ENCODE data around the gene LIPC. TPM values are rescaled to one million over a fixed set of nuclear protein-coding genes. Genes with fewer than 3 reads are reported as not detected.

The LIPC gene
- total RNA-seq, 6 experiments from 2014 or later, result 31.1 to 213 (median 86.1) TPM

- Histone ChIP-seq H3K9me3 (no peaks in the 10 kb centered on the region), H3K36me3 (no peaks in the 10 kb centered on the region), H3K4me3 (no peak overlapping the region), H3K4me1 (peaks cover 0 to 62% (median 23%) of the 10 kb centered on the region in 4 donors), H3K27ac (no peak overlapping the region), H3K27me3 (no peaks in the 10 kb centered on the region)
- 72% methylated on average over 4 of the region's 4 CpGs for WGBS (ENCODE audit: insufficient coverage, low coverage, low lambda C conversion rate, missing lambda C conversion rate)
- DNase-seq (no peak), ATAC-seq (no peak)
- intact Hi-C loops (cut with DNase I), result no loop called here
- TF ChIP-seq POLR2A (IDR thresholded peaks at IDR 0.05), result no peak
- no peak for TF ChIP-seq CTCF (IDR thresholded peaks at IDR 0.05)
Measured at GRCh38 chr15:58472221-58472620, 40.4 kb downstream of the LIPC start.

- intact Hi-C loops (cut with DNase I), result no loop called here
- TF ChIP-seq CTCF (IDR thresholded peaks at IDR 0.05) (no peak), POLR2A (IDR thresholded peaks at IDR 0.05) (no peak)
- H3K9me3 ChIP-seq, result no peaks in the 10 kb centered on the region
- no peak for ATAC-seq
- H3K36me3 ChIP-seq, result no peaks in the 10 kb centered on the region
- WGBS (ENCODE audit: insufficient coverage, low coverage, low lambda C conversion rate, missing lambda C conversion rate), result 61% methylated on average over 6 of the region's 8 CpGs
- peaks cover 0 to 67% (median 26%) of the 10 kb centered on the region in 4 donors for H3K4me1 ChIP-seq
- DNase-seq, result no peak
- peak overlapping the region in 2 of 3 donors; percentile 1 to 21 for H3K27ac ChIP-seq
- H3K27me3 ChIP-seq, result no peaks in the 10 kb centered on the region
- H3K4me3 ChIP-seq, result no peak overlapping the region
Measured at GRCh38 chr15:58472821-58473581, 41.2 kb downstream of the LIPC start.

DNA sequence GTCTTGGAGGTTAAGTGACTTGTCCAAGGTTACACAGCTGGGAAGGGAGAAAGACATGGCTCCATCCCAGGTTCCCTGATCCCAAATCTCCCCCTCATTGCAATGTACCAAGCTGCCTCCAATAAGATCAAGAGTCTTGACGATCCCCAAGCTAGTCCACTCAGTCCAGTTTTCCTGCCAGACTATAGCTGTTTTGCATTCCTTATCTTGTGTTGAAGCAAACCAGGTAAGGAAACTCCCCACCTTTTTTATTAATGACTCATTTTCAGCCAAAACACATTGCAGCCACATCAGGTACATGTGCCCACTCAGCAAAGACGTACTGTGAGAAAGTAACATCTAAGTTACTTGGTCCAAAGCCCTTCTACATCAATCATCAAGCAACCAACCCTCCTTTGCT, 41.9 kb downstream of the LIPC start:
- DNase-seq, result no peak
- no peak for ATAC-seq
- H3K27me3 ChIP-seq, result no peaks in the 10 kb centered on the region
- 45% methylated on average over 2 of the region's 2 CpGs for WGBS (ENCODE audit: insufficient coverage, low coverage, low lambda C conversion rate, missing lambda C conversion rate)
- H3K4me3 ChIP-seq, result no peak overlapping the region
- TF ChIP-seq POLR2A (IDR thresholded peaks at IDR 0.05), result no peak
- TF ChIP-seq CTCF (IDR thresholded peaks at IDR 0.05), result no peak
- no peaks in the 10 kb centered on the region for H3K36me3 ChIP-seq
- peaks cover 0 to 67% (median 26%) of the 10 kb centered on the region in 4 donors for H3K4me1 ChIP-seq
- H3K27ac ChIP-seq, result peak overlapping the region in 1 of 3 donors; percentile 1
- H3K9me3 ChIP-seq, result no peaks in the 10 kb centered on the region
- intact Hi-C loops (cut with DNase I), result no loop called here

DNA sequence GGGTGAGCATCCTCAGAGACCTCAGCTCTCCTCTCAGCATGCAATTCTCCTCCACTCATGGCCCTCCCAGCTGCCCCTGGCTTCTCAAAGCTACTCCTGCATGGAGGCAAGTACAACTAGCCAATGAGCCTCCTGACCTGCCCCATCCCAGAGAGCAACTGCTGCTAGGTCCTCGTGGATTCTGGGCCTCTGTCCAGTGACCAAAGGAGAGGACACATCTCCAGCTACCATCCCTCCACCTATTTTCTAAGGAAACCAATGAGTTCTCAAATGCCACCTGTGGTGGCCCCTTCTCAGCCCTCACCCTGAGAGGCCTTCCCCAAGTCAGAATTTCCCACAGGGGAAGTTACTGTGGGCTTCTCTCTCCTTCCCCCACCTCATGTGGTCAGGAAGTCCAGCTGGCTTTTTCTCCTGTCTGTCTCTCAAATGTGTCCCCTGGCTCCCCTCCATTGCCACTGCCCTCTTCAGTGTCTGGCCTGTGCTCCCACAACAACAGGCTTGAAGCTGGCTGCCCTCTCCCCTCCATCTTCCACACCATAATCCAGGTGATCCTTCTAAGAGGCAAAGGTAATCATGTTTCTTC, 43.0 kb downstream of the LIPC start:
- no peak for DNase-seq
- Histone ChIP-seq H3K9me3 (no peaks in the 10 kb centered on the region), H3K27me3 (no peaks in the 10 kb centered on the region), H3K27ac (peak overlapping the region; percentile 20 to 84 (median 48)), H3K36me3 (no peaks in the 10 kb centered on the region), H3K4me3 (no peak overlapping the region), H3K4me1 (peaks cover 0 to 69% (median 28%) of the 10 kb centered on the region in 4 donors)
- WGBS (ENCODE audit: insufficient coverage, low coverage, low lambda C conversion rate, missing lambda C conversion rate), result no CpG with 5 or more reads among the region's 1 CpG
- intact Hi-C loops (cut with DNase I), result no loop called here
- TF ChIP-seq POLR2A (IDR thresholded peaks at IDR 0.05) (no peak), CTCF (IDR thresholded peaks at IDR 0.05) (no peak)
- no peak for ATAC-seq
